Activated T-helper 1 cell treated with anti-CD3 and anti-CD28 coated beads, Interleukin-12 subunit alpha, Interleukin-12 subunit beta, Interleukin-2, Interleukin-4 antibody, amounts not matched to agents 30 ng/mL and 10 ng/mL and 1 ng/mL, durations not matched to agents 14 hours and 24 hours and 36 hours (primary cell): ENCODE measurements around the gene BLOC1S5. TPM values are rescaled to one million over a fixed set of nuclear protein-coding genes. Genes with fewer than 3 reads are reported as not detected.
"Not testable (repeated sequence)": the region's sequence is repeated elsewhere in the genome, so short reads cannot be mapped to it uniquely, and the experiment has no call there.

Source experiments
- DNase-seq: peaks from one replicate; pipeline ENCODE4 v3.0.0; 2021; ENCODE audit warnings: low spot score
- H3K27ac Mint-ChIP-seq: one replicate; pipeline ENCODE4 v1.8.0; 2021; ENCODE audit warnings: mild to moderate bottlenecking, mixed read lengths
- H3K27me3 Mint-ChIP-seq: one replicate; pipeline ENCODE4 v1.8.0; 2022; ENCODE audit warnings: mild to moderate bottlenecking, moderate library complexity, mixed read lengths; ENCODE audit not compliant: insufficient read depth
- H3K36me3 Mint-ChIP-seq: one replicate; pipeline ENCODE4 v1.8.0; 2021; ENCODE audit warnings: low read depth, mixed read lengths
- H3K4me1 Mint-ChIP-seq: one replicate; pipeline ENCODE4 v1.8.0; 2021; ENCODE audit warnings: low read depth, mixed read lengths
- H3K4me3 Mint-ChIP-seq: one replicate; pipeline ENCODE4 v1.8.0; 2021; ENCODE audit warnings: mild to moderate bottlenecking, moderate library complexity, mixed read lengths
- H3K9me3 Mint-ChIP-seq: one replicate; pipeline ENCODE4 v1.8.0; 2021; ENCODE audit warnings: mixed read lengths
- intact Hi-C: fragments of 100-400 bp; cut with micrococcal nuclease; formaldehyde crosslinking; loops from one replicate; pipeline ENCODE4 v1.15.1; 2024
- total RNA-seq: library from RNA; stranded (reverse); gene quantifications from 2 replicates; pipeline ENCODE4 v1.2.3, GENCODE V29; 2022

BLOC1S5 gene
- total RNA-seq, 1 donor from 2014 or later, result 19.6 TPM

DNA sequence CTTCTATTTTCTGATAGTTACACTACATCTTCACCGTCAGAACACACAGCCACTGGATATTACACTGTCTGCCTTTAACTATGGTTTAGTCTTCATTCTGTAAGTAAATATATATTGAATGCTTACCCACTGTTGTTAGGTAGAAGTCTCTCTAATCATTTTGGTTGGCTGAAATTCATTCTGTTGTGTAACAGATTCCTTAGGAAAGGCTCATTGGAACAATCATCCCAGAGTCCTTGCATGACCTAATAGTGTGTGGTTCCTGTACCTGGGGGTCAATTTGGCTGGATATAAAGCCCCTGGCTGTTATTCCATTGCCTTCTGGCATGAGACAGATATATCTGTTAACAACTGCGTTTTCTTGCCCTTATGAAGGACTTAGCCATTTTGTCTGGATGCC lies 9.9 kb downstream of the BLOC1S5 start:
- no peaks in the 10 kb centered on the region for H3K27me3 Mint-ChIP-seq
- no peaks in the 10 kb centered on the region for H3K9me3 Mint-ChIP-seq
- DNase-seq, result no peak
- H3K36me3 Mint-ChIP-seq, result peaks cover 14% of the 10 kb centered on the region
- H3K27ac Mint-ChIP-seq, result no peak overlapping the region
- peaks cover 5% of the 10 kb centered on the region for H3K4me1 Mint-ChIP-seq
- intact Hi-C loops, result no loop called here
- H3K4me3 Mint-ChIP-seq, result no peak overlapping the region

DNA sequence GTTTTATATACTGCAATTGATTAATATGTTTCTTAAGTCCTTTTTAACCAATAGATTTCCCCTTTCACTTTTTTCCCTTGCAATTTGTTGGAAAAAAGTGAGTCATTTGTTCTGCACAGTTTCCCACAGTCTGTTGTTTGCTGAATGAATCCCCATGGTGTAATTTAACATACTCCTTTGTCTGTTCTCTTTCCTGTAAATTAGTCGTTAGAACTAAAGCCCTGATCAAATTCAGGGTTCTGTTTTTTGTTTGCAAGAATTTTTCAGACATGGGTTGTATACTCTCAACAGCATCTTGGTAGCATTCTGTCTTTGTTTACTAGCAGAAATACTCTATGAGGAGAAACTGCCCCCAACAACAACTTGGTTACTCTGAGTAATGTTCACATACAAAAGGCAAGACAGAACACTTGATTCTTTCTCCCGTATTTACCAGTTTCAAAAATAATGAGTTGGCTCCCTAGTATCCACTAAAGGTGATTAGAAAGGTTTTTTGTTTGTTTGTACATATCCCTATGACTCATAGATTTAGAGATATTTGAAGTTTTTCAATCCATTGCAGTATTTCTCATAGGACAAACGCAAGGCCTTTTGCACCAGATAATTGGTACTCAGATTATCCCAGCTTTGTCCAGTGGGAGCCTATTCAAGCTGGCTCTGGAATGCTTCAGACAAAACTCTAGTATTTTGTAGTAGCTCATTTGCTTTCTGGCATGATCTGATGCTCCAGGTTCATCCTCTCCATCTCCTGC lies 16.5 kb downstream of the BLOC1S5 start:
- DNase-seq, result no peak
- peaks cover 17% of the 10 kb centered on the region for H3K36me3 Mint-ChIP-seq
- intact Hi-C loops, result no loop called here
- peaks cover 6% of the 10 kb centered on the region for H3K9me3 Mint-ChIP-seq
- H3K27me3 Mint-ChIP-seq, result no peaks in the 10 kb centered on the region
- peaks cover 10% of the 10 kb centered on the region for H3K4me1 Mint-ChIP-seq
- no peak overlapping the region for H3K27ac Mint-ChIP-seq
- H3K4me3 Mint-ChIP-seq, result no peak overlapping the region

DNA sequence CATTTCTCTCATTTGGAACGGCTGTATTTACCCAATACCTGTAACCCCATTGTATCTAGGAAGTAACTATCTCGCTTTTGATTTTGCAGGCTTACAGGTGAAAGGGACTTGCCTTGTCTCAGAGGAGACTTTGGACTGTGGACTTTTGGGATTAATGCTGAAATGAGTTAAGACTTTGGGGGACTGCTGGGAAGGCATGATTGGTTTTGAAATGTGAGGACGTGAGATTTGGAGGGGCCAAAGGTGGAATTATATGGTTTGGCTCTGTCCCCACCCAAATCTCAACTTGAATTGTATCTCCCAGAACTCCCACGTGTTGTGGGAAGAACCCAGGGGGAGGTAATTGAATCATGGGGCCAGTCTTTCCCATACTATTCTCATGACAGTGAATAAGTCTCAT lies 18.4 kb downstream of the BLOC1S5 start:
- H3K27me3 Mint-ChIP-seq, result not testable (repeated sequence)
- peaks cover 16% of the 10 kb centered on the region for H3K36me3 Mint-ChIP-seq

DNA sequence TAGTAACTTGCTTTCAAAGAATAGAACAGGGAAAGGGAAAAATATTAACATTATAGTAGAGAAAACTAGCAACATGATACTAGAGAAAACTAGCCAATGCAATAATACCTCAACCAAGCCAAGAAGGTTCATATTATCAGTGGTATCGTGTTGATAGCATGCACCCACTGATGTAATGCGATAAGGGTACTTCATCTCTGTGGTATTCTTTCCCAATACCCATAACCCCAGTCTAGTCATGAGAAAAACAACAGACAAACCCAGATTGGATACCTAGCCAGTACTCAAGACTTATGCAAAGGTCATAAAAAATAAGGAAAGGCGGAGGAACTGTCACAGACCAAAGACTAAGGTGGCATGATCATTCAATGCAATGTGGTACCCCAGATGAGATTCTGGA lies 21.0 kb downstream of the BLOC1S5 start:
- Mint-ChIP-seq H3K4me3 (no peak overlapping the region), H3K9me3 (peaks cover 6% of the 10 kb centered on the region), H3K36me3 (peaks cover 25% of the 10 kb centered on the region), H3K27ac (no peak overlapping the region), H3K4me1 (peaks cover 10% of the 10 kb centered on the region), H3K27me3 (no peaks in the 10 kb centered on the region)
- intact Hi-C loops, result no loop called here
- no peak for DNase-seq

More for the DNA sequence above, 18.4 kb downstream of the BLOC1S5 start:
- intact Hi-C loops, H3K27ac Mint-ChIP-seq, H3K9me3 Mint-ChIP-seq, DNase-seq, H3K4me3 Mint-ChIP-seq: not testable (repeated sequence)
- H3K4me1 Mint-ChIP-seq, result peaks cover 10% of the 10 kb centered on the region

DNA sequence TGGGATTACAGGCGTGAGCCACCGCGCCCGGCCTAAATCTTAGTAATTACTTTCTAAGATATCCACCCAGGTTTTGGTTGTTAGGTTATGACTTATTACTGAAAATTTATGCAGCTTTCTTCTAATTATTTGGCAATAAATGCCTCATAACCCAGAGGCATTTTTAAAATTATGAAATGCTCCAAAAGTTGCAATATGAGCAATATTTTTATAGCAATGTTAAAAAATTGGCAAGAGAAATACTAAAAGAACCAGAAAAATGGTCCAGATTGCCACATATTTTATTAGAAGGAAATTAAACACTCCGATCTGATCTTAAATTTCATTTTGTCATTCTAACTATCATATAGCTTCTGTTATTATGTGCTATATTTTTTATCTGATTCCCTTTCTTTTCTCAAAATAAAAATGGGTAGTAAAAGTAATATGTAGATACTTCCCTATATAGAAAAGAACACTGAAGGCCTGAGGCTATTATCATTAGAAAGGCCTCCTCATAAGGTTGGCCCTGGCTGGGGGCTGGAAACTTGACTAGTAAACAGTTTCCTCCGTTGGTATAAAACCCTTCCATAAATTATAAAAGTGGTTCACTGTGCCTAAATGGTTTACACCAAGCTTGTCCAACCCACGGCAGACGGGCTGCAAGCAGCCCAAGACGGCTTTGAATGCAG lies 22.1 kb downstream of the BLOC1S5 start:
- Mint-ChIP-seq H3K4me1 (peaks cover 5% of the 10 kb centered on the region), H3K27ac (no peak overlapping the region), H3K4me3 (no peak overlapping the region), H3K9me3 (peaks cover 6% of the 10 kb centered on the region), H3K27me3 (no peaks in the 10 kb centered on the region), H3K36me3 (peaks cover 30% of the 10 kb centered on the region)
- intact Hi-C loops, result no loop called here
- no peak for DNase-seq

DNA sequence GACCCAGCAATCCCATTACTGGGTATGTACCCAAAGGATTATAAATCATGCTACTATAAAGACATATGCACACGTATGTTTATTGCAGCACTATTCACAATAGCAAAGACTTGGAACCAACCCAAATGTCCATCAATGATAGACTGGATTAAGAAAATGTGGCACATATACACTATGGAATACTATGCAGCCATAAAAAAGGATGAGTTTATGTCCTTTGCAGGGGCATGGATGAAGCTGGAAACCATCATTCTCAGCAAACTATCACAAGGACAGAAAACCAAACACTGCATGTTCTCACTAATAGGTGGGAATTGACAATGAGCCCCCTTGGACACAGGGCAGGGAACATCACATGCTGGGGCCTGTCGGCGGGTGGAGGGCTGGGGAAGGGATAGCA lies 30.1 kb downstream of the BLOC1S5 start:
- H3K36me3 Mint-ChIP-seq, result peaks cover 38% of the 10 kb centered on the region
- peaks cover 22% of the 10 kb centered on the region for H3K9me3 Mint-ChIP-seq
- DNase-seq, H3K4me3 Mint-ChIP-seq, H3K27me3 Mint-ChIP-seq, intact Hi-C loops, H3K27ac Mint-ChIP-seq: not testable (repeated sequence)
- peaks cover 16% of the 10 kb centered on the region for H3K4me1 Mint-ChIP-seq

DNA sequence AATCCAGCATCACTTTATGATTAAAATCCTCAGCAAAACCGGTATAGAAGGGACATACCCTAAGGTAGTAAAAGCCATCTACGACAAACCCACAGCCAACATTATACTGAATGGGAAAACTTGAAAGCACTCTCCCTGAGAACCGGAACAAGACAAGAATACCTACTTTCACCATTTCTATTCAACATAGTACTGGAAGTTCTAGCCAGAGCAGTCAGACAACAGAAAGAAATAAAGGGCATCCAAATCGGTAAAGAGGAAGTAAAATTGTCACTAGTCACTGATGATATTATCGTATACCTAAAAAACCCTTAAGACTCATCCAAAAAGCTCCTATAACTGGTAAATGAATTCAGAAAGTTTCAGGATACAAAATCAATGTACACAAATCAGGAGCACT lies 33.3 kb downstream of the BLOC1S5 start:
- H3K36me3 Mint-ChIP-seq, result peaks cover 28% of the 10 kb centered on the region
- peaks cover 5% of the 10 kb centered on the region for H3K4me1 Mint-ChIP-seq
- H3K27ac Mint-ChIP-seq, result no peak overlapping the region
- no peak for DNase-seq
- no peak overlapping the region for H3K4me3 Mint-ChIP-seq
- intact Hi-C loops, result no loop called here
- H3K27me3 Mint-ChIP-seq, result no peaks in the 10 kb centered on the region
- peaks cover 22% of the 10 kb centered on the region for H3K9me3 Mint-ChIP-seq

DNA sequence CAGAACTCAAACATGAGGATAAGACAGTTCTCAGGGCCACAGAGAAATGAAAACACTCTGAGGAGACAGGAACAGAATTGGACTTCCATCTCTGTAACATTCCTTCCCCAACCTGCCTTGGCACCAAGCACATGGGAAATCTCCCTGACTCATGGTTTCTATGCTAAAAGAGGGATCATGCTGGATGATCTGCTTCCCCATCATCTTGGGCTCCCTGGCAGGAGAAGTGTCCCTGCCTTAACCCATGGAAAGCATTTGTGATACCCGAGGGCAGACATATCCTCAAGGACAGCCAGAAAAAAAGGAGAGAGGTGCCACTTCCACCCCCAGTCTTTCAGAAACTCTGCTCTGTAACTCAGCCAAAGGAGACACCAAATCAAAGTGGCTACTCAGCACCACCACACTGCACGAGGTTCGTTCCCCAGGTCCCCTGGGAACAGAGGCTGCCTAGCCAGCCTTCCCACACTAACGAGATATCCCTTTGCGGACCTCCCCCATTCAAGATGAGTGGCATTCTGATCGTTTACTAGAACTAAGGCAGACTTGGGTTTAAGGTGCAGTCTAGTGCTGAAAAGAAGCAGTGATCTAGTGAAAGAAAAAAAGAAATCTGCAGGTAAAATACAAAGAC lies 34.8 kb downstream of the BLOC1S5 start:
- H3K4me1 Mint-ChIP-seq, result peaks cover 5% of the 10 kb centered on the region
- DNase-seq, result no peak
- intact Hi-C loops, result no loop called here
- peaks cover 17% of the 10 kb centered on the region for H3K36me3 Mint-ChIP-seq
- peaks cover 18% of the 10 kb centered on the region for H3K9me3 Mint-ChIP-seq
- no peak overlapping the region for H3K27ac Mint-ChIP-seq
- no peaks in the 10 kb centered on the region for H3K27me3 Mint-ChIP-seq
- H3K4me3 Mint-ChIP-seq, result no peak overlapping the region

DNA sequence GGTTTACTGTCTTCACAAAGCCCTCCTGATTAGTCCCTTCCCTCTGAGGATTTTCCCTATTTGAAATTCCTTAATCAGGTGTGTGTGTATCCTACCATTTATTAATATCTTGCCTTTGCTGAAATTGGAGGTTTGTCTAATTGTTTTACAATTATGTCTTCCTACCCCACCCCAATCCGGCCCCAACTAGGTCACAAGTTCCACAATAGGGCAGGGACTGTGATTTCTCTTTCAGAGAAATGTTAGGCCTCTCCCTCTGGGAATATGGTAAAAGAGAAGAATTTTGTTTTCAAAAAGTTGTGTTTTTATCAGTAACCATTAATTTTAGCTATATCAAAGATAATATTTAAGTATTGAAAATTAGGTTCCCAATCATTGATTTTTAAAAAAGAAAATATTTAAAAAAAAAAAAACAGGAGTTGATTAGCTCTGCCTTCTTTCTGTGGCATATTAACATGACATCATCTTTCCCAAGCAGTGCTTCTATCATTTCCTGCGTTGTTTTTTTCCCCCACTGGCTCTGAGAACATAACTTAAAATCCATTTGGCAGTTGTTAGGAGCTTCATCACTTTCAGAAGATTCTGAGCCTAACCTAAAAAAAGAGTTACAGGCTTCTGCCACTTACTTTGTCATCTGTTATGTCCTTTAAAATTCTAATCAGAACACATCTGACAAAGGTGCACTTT lies 36.1 kb downstream of the BLOC1S5 start:
- no peaks in the 10 kb centered on the region for H3K27me3 Mint-ChIP-seq
- no peak overlapping the region for H3K4me3 Mint-ChIP-seq
- DNase-seq, result no peak
- peaks cover 18% of the 10 kb centered on the region for H3K9me3 Mint-ChIP-seq
- intact Hi-C loops, result no loop called here
- peaks cover 5% of the 10 kb centered on the region for H3K4me1 Mint-ChIP-seq
- no peak overlapping the region for H3K27ac Mint-ChIP-seq
- peaks cover 14% of the 10 kb centered on the region for H3K36me3 Mint-ChIP-seq

DNA sequence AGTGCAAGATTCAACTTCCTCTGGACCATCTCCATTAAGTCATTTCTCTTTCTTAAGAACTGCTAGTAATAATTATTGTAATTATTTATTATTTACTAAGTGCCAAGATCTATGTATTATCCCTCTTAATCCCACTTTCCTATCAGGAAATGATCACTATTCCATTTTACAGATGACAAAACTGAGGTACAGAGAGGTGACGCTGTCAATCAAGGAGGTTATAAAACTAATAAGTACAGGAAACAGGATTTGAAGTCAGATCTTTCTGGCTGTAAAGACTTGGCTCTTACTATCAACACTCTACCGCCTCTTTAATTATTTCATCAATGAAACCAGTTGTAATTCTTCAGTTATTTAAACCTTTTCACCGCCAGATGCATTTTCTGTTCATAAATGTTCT lies 37.4 kb downstream of the BLOC1S5 start:
- Mint-ChIP-seq H3K27ac (no peak overlapping the region), H3K9me3 (peaks cover 5% of the 10 kb centered on the region), H3K27me3 (no peaks in the 10 kb centered on the region), H3K4me3 (no peak overlapping the region), H3K36me3 (peaks cover 7% of the 10 kb centered on the region), H3K4me1 (peaks cover 5% of the 10 kb centered on the region)
- DNase-seq, result no peak
- intact Hi-C loops, result no loop called here

DNA sequence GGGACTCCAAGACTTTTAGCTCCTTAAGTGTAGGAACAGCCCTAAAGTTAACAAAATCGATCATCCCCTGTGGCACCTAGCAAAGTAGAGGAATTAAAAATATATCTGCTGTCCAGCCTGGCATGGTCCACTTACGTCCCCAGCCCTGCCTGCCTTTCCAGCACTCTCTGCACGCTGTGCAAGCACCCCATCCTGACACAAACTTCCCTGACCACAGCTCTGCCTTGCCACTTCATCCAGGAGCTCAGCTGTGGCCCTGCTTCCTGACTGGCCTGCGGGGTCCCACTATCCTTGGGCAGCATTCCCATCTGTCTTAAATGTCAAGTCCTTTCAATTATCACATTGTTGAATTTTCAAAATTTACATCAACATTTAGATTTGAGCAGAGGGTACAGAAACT lies 39.0 kb downstream of the BLOC1S5 start:
- H3K27ac Mint-ChIP-seq, result no peak overlapping the region
- peaks cover 4% of the 10 kb centered on the region for H3K9me3 Mint-ChIP-seq
- DNase-seq, result no peak
- no peak overlapping the region for H3K4me3 Mint-ChIP-seq
- H3K4me1 Mint-ChIP-seq, result no peaks in the 10 kb centered on the region
- H3K36me3 Mint-ChIP-seq, result peaks cover 6% of the 10 kb centered on the region
- intact Hi-C loops, result no loop called here
- no peaks in the 10 kb centered on the region for H3K27me3 Mint-ChIP-seq

DNA sequence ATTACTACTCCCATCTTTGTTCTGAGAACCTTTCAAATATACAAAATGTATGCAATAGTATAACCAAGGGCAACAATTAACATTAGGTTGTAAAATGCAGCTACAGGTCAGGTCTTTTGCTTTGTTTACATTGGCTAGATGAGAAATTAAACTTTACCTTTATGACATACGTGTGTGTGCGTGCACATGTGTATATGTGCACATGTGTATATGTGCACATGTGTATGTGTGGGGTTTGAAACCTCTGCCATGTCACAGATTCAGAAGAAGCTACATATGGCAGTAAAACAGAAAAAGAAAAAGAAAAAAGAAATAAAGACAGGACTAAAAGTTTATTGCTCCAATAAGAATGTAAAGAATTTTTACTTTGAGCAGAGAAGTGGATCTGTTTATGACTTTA lies 40.6 kb downstream of the BLOC1S5 start:
- Mint-ChIP-seq H3K4me3 (no peak overlapping the region), H3K4me1 (peaks cover 3% of the 10 kb centered on the region), H3K27me3 (no peaks in the 10 kb centered on the region), H3K36me3 (peaks cover 8% of the 10 kb centered on the region), H3K9me3 (peaks cover 4% of the 10 kb centered on the region), H3K27ac (no peak overlapping the region)
- no peak for DNase-seq
- intact Hi-C loops, result no loop called here

DNA sequence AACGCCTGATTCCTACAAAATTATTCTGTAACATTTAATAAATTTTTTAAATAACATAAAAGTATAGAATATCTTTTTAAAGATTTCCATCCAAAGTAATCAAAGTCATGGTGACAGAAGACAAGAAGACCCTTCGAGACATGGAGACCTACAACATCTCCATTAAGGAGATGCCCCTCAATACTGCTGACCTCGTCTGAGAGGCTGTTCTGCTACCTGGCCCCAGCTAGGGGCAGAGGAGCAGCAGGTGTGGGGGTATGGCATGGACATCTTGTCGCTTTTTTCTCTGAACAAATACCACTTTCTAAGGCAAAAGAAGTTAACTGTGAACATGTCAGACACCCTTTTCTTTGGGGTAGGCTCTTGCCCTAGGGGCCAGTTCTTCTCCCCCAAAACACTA lies 44.1 kb downstream of the BLOC1S5 start:
- peaks cover 22% of the 10 kb centered on the region for H3K4me1 Mint-ChIP-seq
- peaks cover 12% of the 10 kb centered on the region for H3K36me3 Mint-ChIP-seq
- intact Hi-C loops, result no loop called here
- no peaks in the 10 kb centered on the region for H3K27me3 Mint-ChIP-seq
- no peak overlapping the region for H3K4me3 Mint-ChIP-seq
- peaks cover 4% of the 10 kb centered on the region for H3K9me3 Mint-ChIP-seq
- H3K27ac Mint-ChIP-seq, result no peak overlapping the region
- DNase-seq, result no peak
